Measurements from ENCODE around the gene GVQW3. TPM values are rescaled to one million over a fixed set of nuclear protein-coding genes. Genes with fewer than 3 reads are reported as not detected.

Gene GVQW3
- total RNA-seq, 1 donor from 2014 or later = 6.1 TPM

- H3K27me3 Mint-ChIP-seq (ENCODE audit: unreplicated experiment) = peaks cover 10% of the 10 kb centered on the region
- no peak overlapping the region for H3K27ac Mint-ChIP-seq (ENCODE audit: unreplicated experiment)
- peaks cover 11% of the 10 kb centered on the region for H3K4me1 Mint-ChIP-seq (ENCODE audit: unreplicated experiment)
- TF ChIP-seq CTCF (IDR thresholded peaks at IDR 0.05; ENCODE audit: unreplicated experiment) = no peak
- H3K36me3 Mint-ChIP-seq (ENCODE audit: low read depth, unreplicated experiment) = peaks cover 24% of the 10 kb centered on the region
- DNase-seq (ENCODE audit: low spot score) = no peak
- H3K4me3 Mint-ChIP-seq (ENCODE audit: unreplicated experiment) = no peak overlapping the region
- H3K9me3 Mint-ChIP-seq (ENCODE audit: unreplicated experiment) = peaks cover 18% of the 10 kb centered on the region
Measured at GRCh38 chr11:76337923-76338322, 43.2 kb upstream of the GVQW3 start.

GRCh38 chr11:76339221-76339620, 41.9 kb upstream of the GVQW3 start:
- H3K36me3 Mint-ChIP-seq (ENCODE audit: low read depth, unreplicated experiment) = peaks cover 17% of the 10 kb centered on the region
- no peak for DNase-seq (ENCODE audit: low spot score)
- H3K27me3 Mint-ChIP-seq (ENCODE audit: unreplicated experiment) = peaks cover 7% of the 10 kb centered on the region
- H3K27ac Mint-ChIP-seq (ENCODE audit: unreplicated experiment) = no peak overlapping the region
- H3K4me1 Mint-ChIP-seq (ENCODE audit: unreplicated experiment) = peaks cover 11% of the 10 kb centered on the region
- no peak overlapping the region for H3K4me3 Mint-ChIP-seq (ENCODE audit: unreplicated experiment)
- no peak for TF ChIP-seq CTCF (IDR thresholded peaks at IDR 0.05; ENCODE audit: unreplicated experiment)
- peaks cover 16% of the 10 kb centered on the region for H3K9me3 Mint-ChIP-seq (ENCODE audit: unreplicated experiment)

GRCh38 chr11:76347466-76347865, 33.7 kb upstream of the GVQW3 start:
- peaks cover 5% of the 10 kb centered on the region for H3K36me3 Mint-ChIP-seq (ENCODE audit: low read depth, unreplicated experiment)
- no peak overlapping the region for H3K4me3 Mint-ChIP-seq (ENCODE audit: unreplicated experiment)
- TF ChIP-seq CTCF (IDR thresholded peaks at IDR 0.05; ENCODE audit: unreplicated experiment) = no peak
- no peak for DNase-seq (ENCODE audit: low spot score)
- H3K27ac Mint-ChIP-seq (ENCODE audit: unreplicated experiment) = no peak overlapping the region
- H3K27me3 Mint-ChIP-seq (ENCODE audit: unreplicated experiment) = no peaks in the 10 kb centered on the region
- no peaks in the 10 kb centered on the region for H3K9me3 Mint-ChIP-seq (ENCODE audit: unreplicated experiment)
- no peaks in the 10 kb centered on the region for H3K4me1 Mint-ChIP-seq (ENCODE audit: unreplicated experiment)

- H3K4me1 Mint-ChIP-seq (ENCODE audit: unreplicated experiment) = no peaks in the 10 kb centered on the region
- peaks cover 13% of the 10 kb centered on the region for H3K36me3 Mint-ChIP-seq (ENCODE audit: low read depth, unreplicated experiment)
- no peaks in the 10 kb centered on the region for H3K9me3 Mint-ChIP-seq (ENCODE audit: unreplicated experiment)
- TF ChIP-seq CTCF (IDR thresholded peaks at IDR 0.05; ENCODE audit: unreplicated experiment) = no peak
- H3K4me3 Mint-ChIP-seq (ENCODE audit: unreplicated experiment) = no peak overlapping the region
- no peak for DNase-seq (ENCODE audit: low spot score)
- no peak overlapping the region for H3K27ac Mint-ChIP-seq (ENCODE audit: unreplicated experiment)
- H3K27me3 Mint-ChIP-seq (ENCODE audit: unreplicated experiment) = no peaks in the 10 kb centered on the region
Measured at GRCh38 chr11:76348348-76348747, 32.8 kb upstream of the GVQW3 start.

GRCh38 chr11:76355172-76355571, 26.0 kb upstream of the GVQW3 start:
- Mint-ChIP-seq H3K27ac (ENCODE audit: unreplicated experiment) (no peak overlapping the region), H3K4me3 (ENCODE audit: unreplicated experiment) (peak overlapping the region; percentile 85)
- no peak for TF ChIP-seq CTCF (IDR thresholded peaks at IDR 0.05; ENCODE audit: unreplicated experiment)

More at GRCh38 chr11:76355172-76355571, 26.0 kb upstream of the GVQW3 start:
- no peaks in the 10 kb centered on the region for H3K9me3 Mint-ChIP-seq (ENCODE audit: unreplicated experiment)
- DNase-seq (ENCODE audit: low spot score) = no peak
- H3K36me3 Mint-ChIP-seq (ENCODE audit: low read depth, unreplicated experiment) = peaks cover 38% of the 10 kb centered on the region
- H3K4me1 Mint-ChIP-seq (ENCODE audit: unreplicated experiment) = no peaks in the 10 kb centered on the region
- peaks cover 5% of the 10 kb centered on the region for H3K27me3 Mint-ChIP-seq (ENCODE audit: unreplicated experiment)

All from endothelial cell (in vitro differentiated cells).